PC-3 (cell line): ENCODE results near the gene DNAAF2. TPM values are rescaled to one million over a fixed set of nuclear protein-coding genes. Genes with fewer than 3 reads are reported as not detected.
A peak's percentile ranks its signal among the peaks of the same experiment; 100 is the strongest.

ENCODE experiments used
- ATAC-seq: fragments of 200-7000 bp; cut with Tn5 transposase; 2 replicates; pipeline ENCODE4 v1.9.1; 2020; ENCODE audit warnings: mild to moderate bottlenecking, moderate library complexity
- BruUV-seq: library from RNA; stranded (reverse); fragments of 400-500 nt; replicated peaks from 2 replicates; lab custom pipeline; 2021; lab: Mats Ljungman, UMichigan
- CTCF ChIA-PET: fragments of 300-600 bp; sonication (Branson Sonifier 250); formaldehyde crosslinking; loops from one replicate; lab custom pipeline; 2022; ENCODE audit warnings: antibody characterized with exemption; lab: Charles Lee
- POLR2A ChIA-PET: fragments of 300-600 bp; sonication (Branson Sonifier 250); formaldehyde crosslinking; loops from one replicate; lab custom pipeline; 2022; ENCODE audit warnings: antibody characterized with exemption; ENCODE audit not compliant: unreplicated experiment; lab: Charles Lee
- DNase-seq: peaks from one replicate; pipeline ENCODE4 v3.0.0-alpha.2; 2015
- H2AFZ ChIP-seq: fragments of 300-600 bp; sonication (generic); 2 replicates; pipeline ENCODE4 v1.6.0; 2016; ENCODE audit warnings: antibody characterized with exemption, low read length
- H3F3A ChIP-seq: fragments of 300-600 bp; sonication (generic); one replicate; pipeline ENCODE4 v1.6.0; 2017; ENCODE audit warnings: antibody characterized with exemption, low read length, control low read depth, mild to moderate bottlenecking; ENCODE audit not compliant: unreplicated experiment
- H3K27ac ChIP-seq: fragments of 300-600 bp; sonication (generic); 2 replicates; pipeline ENCODE4 v1.5.1; 2016; ENCODE audit warnings: mild to moderate bottlenecking, low read length
- H3K27me3 ChIP-seq: fragments of 300-600 bp; sonication (generic); 2 replicates; pipeline ENCODE4 v1.6.1; 2016; ENCODE audit warnings: low read length, mixed read lengths
- H3K36me3 ChIP-seq: fragments of 300-600 bp; sonication (generic); 2 replicates; pipeline ENCODE4 v1.6.1; 2016; ENCODE audit warnings: low read depth, mixed run types, low read length, mixed read lengths
- H3K4me1 ChIP-seq: fragments of 300-600 bp; sonication (generic); 2 replicates; pipeline ENCODE4 v1.5.1; 2016; ENCODE audit warnings: low read length; ENCODE audit not compliant: insufficient read depth
- H3K4me2 ChIP-seq: fragments of 300-600 bp; sonication (generic); 2 replicates; pipeline ENCODE4 v1.6.0; 2016; ENCODE audit warnings: low read length
- H3K4me3 ChIP-seq: fragments of 300-600 bp; sonication (generic); 2 replicates; pipeline ENCODE4 v1.5.1; 2016; ENCODE audit warnings: mild to moderate bottlenecking, low read length, mixed read lengths
- H3K79me2 ChIP-seq: fragments of 300-600 bp; sonication (generic); 2 replicates; pipeline ENCODE4 v1.6.1; 2017; ENCODE audit warnings: low read length, mixed read lengths
- H3K9ac ChIP-seq: fragments of 300-600 bp; sonication (generic); 2 replicates; pipeline ENCODE4 v1.6.0; 2016; ENCODE audit warnings: mild to moderate bottlenecking, low read length
- H3K9me2 ChIP-seq: fragments of 300-600 bp; sonication (generic); replicated peaks from 2 replicates; pipeline ENCODE4 v1.6.1; 2016; ENCODE audit warnings: mixed run types, low read length, mixed read lengths
- H3K9me3 ChIP-seq: fragments of 300-600 bp; sonication (generic); 2 replicates; pipeline ENCODE4 v1.6.1; 2016; ENCODE audit warnings: low read length, mixed read lengths
- H4K20me1 ChIP-seq: fragments of 300-600 bp; sonication (generic); 2 replicates; pipeline ENCODE4 v1.6.1; 2016; ENCODE audit warnings: low read length, mixed read lengths
- CTCF ChIP-seq: fragments of 300-600 bp; sonication (generic); conservative IDR thresholded peaks from 2 replicates; pipeline ENCODE4 v1.5.1; 2017; ENCODE audit warnings: antibody characterized with exemption, low read depth, mild to moderate bottlenecking, low read length
- EZH2 ChIP-seq: fragments of 300-600 bp; sonication (generic); IDR thresholded peaks from one replicate; pipeline ENCODE4 v1.6.1; 2017; ENCODE audit warnings: antibody characterized with exemption, mild to moderate bottlenecking, low read length; ENCODE audit not compliant: unreplicated experiment
- EZH2phosphoT487 ChIP-seq: fragments of 300-600 bp; sonication (generic); IDR thresholded peaks from 2 replicates; pipeline ENCODE4 v1.6.1; 2018; ENCODE audit warnings: mild to moderate bottlenecking, antibody characterized with exemption, low read length, borderline replicate concordance
- intact Hi-C: fragments of 100-400 bp; cut with micrococcal nuclease; formaldehyde crosslinking; loops from 2 replicates; pipeline ENCODE4 v1.9.0; 2023
- total RNA-seq: library from RNA; depleted of rRNA; stranded (reverse); fragments of >200 nt; gene quantifications from 2 replicates; pipeline ENCODE4 v1.2.3, GENCODE V29; 2014

The DNAAF2 gene
- total RNA-seq, 1 experiment from 2014 or later, result 23.2 TPM

- peak overlapping the region; percentile 96 for H3K4me2 ChIP-seq
- ATAC-seq (no peak), DNase-seq (no peak)
- ChIA-PET POLR2A (no interaction called here), CTCF (interaction anchor here (1.0 kb wide), 1 partner anchor 156 kb away, joined by 3 read pairs; no protein-coding TSS in a partner anchor)
- H4K20me1 ChIP-seq, result peaks cover 31% of the 10 kb centered on the region
- 0 out of 2 replicates have a peak overlapping the region, but pooled peaks have one; percentile 92 for H3K4me3 ChIP-seq
- intact Hi-C loops, result no loop called here
- peaks cover 19% of the 10 kb centered on the region for H3K36me3 ChIP-seq
- TF ChIP-seq EZH2 (no peak), CTCF (no peak), EZH2phosphoT487 (no peak)
- H3K9me3 ChIP-seq, result no peaks in the 10 kb centered on the region
- no peaks in the 10 kb centered on the region for H3K9me2 ChIP-seq
- no peak overlapping the region for H3K9ac ChIP-seq
- H2AFZ ChIP-seq, result no peak overlapping the region
- H3K4me1 ChIP-seq, result peaks cover 29% of the 10 kb centered on the region
- peaks cover 3% of the 10 kb centered on the region for H3F3A ChIP-seq
- peaks cover 61% of the 10 kb centered on the region for H3K79me2 ChIP-seq
- H3K27me3 ChIP-seq, result no peaks in the 10 kb centered on the region
- BruUV-seq, result no TSS peak
- H3K27ac ChIP-seq, result no peak overlapping the region
These were observed 17.1 kb downstream of the DNAAF2 start for GRCh38 chr14:49617852-49618519.

- DNase-seq, result no peak
These were observed 19.3 kb downstream of the DNAAF2 start for GRCh38 chr14:49615776-49616175.

More at GRCh38 chr14:49615776-49616175, 19.3 kb downstream of the DNAAF2 start:
- H3K36me3 ChIP-seq, result peaks cover 19% of the 10 kb centered on the region
- ChIA-PET POLR2A (no interaction called here), CTCF (no interaction called here)
- ATAC-seq, result no peak
- H3K27ac ChIP-seq, result no peak overlapping the region
- TF ChIP-seq EZH2phosphoT487 (no peak), CTCF (no peak), EZH2 (no peak)
- peaks cover 19% of the 10 kb centered on the region for H3K4me1 ChIP-seq
- BruUV-seq, result no TSS peak
- peaks cover 15% of the 10 kb centered on the region; the same call in 1 of the 2 replicates for H4K20me1 ChIP-seq
- peaks cover 3% of the 10 kb centered on the region for H3F3A ChIP-seq
- no peaks in the 10 kb centered on the region for H3K9me3 ChIP-seq
- intact Hi-C loops, result no loop called here
- no peak overlapping the region for H3K4me2 ChIP-seq
- no peaks in the 10 kb centered on the region for H3K27me3 ChIP-seq
- H3K9me2 ChIP-seq, result no peaks in the 10 kb centered on the region
- peaks cover 54% of the 10 kb centered on the region for H3K79me2 ChIP-seq
- H3K9ac ChIP-seq, result no peak overlapping the region
- H2AFZ ChIP-seq, result no peak overlapping the region
- H3K4me3 ChIP-seq, result no peak overlapping the region
